ENCODE data around the gene ZNF778.

GRCh38 chr16:89178453-89179147 is 38.9 kb upstream of the ZNF778 start:
- TF ChIP-seq MAX (IDR thresholded peaks at IDR 0.05) (no peak), EP300 (IDR thresholded peaks at IDR 0.05; ENCODE audit: low read depth in 2 of 2, low read length in 2 of 2) (no peak), EP300 (CRISPR knock-in tag; IDR thresholded peaks at IDR 0.05; ENCODE audit: borderline replicate concordance) (no peak), SP140L (CRISPR knock-in tag; IDR thresholded peaks at IDR 0.05; ENCODE audit: borderline replicate concordance) (no peak), ZNF124 (CRISPR knock-in tag; IDR thresholded peaks at IDR 0.05) (no peak), THAP8 (CRISPR knock-in tag; IDR thresholded peaks at IDR 0.05; ENCODE audit: borderline replicate concordance) (no peak), ZNF24 (IDR thresholded peaks at IDR 0.05) (no peak), POLR2A (IDR thresholded peaks at IDR 0.05; ENCODE audit: insufficient read depth in 1 of 2, low read depth in 2 of 2, low read length in 2 of 2) (no peak), PREB (CRISPR knock-in tag; IDR thresholded peaks at IDR 0.05) (no peak), SKIL (CRISPR knock-in tag; IDR thresholded peaks at IDR 0.05; ENCODE audit: borderline replicate concordance) (no peak), ZBTB46 (CRISPR knock-in tag; IDR thresholded peaks at IDR 0.05; ENCODE audit: borderline replicate concordance) (no peak)

Measured in HepG2 (cell line).